ENCODE data around the gene PRKAG2.
"Not testable (repeated sequence)": the region's sequence is repeated elsewhere in the genome, so short reads cannot be mapped to it uniquely, and the experiment has no call there.

The PRKAG2 gene

GRCh38 chr7:151797667-151798307 lies 79.1 kb downstream of the PRKAG2 start:
- DNase-seq, result not testable (repeated sequence)

DNA sequence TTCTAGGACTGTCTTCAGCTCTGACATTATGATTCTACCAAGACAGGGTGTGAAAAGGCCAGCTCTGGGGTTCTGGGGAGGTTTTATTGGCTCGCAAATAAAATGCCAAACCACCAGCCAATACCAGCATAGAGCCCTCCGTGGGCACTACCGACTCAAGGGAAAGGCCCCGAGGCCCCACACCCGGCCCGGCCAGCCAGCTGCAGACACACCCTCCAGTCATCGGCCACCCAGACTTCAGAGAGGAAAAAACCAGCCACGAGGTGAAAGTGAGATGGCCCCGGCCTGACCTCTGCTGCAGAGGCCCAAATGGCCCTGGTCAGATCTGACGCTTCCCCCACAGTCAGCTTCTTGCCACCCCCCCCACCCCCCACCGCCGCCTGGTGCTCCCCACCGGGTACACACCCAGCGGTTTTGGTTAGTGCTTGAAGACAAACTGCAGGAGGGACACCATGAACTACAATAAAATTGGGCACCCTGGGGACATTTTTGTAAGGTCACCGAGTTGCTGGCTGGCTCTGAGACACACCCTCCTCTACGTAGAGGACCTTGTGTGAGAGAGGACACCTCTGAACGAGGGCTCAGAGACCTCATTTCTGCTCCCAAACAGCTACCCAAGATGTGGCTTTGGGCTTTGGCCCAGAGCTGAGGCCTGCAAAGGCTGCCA lies 79.9 kb downstream of the PRKAG2 start:
- DNase-seq, result no peak

DNA sequence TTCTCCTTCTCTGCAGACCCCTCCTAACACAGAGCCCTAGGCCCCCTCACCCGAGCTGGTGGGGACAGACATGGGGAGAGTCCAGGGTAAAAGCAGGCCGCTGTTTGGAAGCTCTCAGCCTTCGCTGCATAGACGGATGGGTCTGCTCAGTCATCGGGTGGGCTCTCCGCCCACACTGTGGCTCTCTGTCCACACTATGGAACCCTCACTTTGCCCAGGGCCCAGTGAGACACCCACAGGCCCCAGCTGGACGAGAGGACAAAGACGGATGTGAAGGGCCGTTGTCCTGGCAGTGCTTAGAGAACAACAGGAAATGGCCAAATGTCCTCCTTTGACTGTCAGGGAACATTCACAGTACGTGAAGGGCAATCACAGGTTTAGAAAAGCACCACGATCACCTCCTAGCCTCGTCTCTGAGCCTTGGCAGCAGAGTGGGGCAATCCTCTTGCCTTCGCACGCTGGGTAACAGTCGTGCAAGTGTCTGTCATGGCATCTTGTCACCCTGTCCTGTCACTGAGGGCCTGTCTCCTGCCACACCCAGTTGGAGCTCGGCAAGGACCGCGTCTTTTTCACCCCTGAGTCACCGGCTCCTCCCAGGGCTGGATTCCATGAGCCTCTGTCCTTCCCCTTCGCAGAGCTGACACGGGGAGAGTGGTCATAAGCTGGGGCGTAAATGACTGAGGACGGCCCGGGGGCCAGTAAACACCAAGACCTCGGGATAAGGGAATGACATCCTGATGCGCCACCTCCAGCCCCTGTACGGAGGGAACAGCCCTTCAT lies 80.6 kb downstream of the PRKAG2 start:
- DNase-seq, result no peak

GRCh38 chr7:151795168-151795811 lies 81.6 kb downstream of the PRKAG2 start:
- DNase-seq, result peak; percentile 44

DNA sequence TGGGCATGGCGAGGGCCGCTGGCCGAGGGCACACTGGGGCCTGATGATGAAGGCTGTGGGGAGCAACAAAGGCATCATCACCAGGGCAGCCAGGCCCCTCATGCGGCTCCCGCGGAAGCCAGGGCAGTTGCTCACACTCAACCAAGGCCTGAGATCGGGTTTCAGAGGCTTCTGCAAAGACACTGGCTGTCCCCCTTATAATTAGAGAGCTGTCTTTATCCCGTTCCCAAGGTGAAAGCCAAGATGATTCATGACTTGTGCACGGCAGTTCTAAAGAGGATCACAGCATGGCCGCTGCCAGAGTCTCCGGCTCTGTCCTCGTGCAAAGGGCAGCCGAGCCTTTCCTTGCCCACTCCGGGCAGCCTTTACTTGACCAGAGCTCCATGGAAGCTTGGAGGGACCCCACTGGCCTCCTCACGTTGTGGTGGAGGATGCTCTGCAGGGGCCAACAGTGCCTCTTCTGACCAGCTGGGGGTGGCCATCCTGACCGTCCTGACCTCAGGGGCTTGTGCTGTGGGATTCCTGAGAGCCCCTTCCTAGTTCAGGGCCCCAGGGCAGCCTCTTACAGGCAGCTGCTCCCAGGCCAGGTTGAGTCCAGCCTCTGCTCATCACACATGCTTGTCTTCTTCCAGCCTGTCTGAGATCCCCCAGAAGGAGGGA lies 82.3 kb downstream of the PRKAG2 start:
- no peak for DNase-seq

- no peak for DNase-seq
Measured at GRCh38 chr7:151793991-151794507, 82.9 kb downstream of the PRKAG2 start.

- no peak for DNase-seq
Measured at GRCh38 chr7:151793531-151793951, 83.4 kb downstream of the PRKAG2 start.

DNA sequence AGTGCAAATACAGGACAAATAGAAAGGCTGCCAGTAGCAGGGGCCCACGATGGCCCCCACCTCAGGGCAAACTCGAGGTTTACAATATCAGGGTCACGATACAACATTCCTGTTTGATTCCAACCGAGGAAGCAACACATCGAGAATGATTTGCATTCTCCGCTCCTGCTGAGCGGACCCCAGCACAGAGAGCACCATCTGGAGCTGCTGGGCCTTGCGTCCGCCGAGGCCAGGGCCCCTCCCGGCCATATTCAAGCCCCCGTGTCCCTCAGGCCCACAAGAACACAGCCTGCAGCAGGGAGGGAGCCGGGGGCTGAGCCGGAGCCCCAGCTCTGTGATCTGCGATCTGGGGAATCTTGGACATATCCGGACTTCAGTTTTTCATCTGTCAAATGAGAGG lies 84.3 kb downstream of the PRKAG2 start:
- no peak for DNase-seq

DNA sequence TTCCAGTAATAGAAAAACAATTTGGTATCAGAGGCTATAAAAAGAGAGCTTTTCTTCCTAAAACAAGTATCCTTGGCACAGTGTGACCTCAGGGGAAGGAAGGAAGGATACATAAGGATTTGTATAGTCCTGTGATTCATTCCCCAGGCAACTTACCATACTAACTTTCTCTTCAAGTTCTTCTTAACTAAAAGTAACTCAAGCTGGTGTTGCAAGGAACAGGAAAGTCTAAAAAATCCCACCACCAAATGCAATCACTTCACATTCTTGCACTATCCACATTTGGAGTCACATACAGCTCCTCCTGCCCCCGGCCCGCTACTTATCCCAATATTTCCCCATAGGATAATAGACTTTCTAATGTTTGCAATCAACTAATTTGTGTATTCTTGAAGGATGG lies 84.8 kb downstream of the PRKAG2 start:
- no peak for DNase-seq

DNA sequence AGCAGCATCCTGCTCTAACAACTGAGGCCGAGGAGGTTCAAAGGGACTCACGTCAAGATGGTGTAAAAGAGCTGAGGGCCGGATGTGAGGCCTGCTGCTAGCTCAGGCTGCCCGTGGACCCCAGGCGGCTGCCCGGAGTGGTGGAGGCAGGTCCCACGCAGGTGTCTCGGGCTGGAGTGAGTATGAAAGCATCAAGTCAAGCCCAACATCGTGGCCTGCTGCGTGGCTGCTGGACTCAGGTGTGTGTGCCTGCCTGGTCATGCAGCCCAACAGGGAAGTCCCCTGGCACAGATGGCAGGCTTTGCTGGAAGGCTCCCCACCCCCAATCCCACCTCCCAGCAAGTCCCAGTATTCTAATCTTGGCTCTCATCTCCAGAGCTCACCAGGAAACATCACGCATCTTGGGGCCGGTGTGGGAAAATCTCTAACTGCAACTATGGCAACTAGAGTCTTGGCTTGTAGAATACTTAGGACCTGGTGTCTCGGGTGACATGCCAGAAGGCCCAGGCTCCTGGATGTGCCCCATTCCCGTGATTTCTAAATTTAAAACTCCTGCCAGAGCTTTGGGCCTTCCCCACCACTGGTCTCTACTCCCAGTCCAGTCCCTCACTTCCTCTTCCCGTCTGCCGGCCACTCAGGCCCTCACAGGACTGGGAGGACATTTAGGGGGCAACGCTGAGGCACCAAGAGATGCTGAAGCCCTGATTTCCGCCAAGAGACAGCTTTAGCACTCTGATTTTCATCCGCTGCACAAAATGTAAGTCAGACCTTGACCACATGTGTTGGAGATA lies 85.9 kb downstream of the PRKAG2 start:
- DNase-seq, result no peak

DNA sequence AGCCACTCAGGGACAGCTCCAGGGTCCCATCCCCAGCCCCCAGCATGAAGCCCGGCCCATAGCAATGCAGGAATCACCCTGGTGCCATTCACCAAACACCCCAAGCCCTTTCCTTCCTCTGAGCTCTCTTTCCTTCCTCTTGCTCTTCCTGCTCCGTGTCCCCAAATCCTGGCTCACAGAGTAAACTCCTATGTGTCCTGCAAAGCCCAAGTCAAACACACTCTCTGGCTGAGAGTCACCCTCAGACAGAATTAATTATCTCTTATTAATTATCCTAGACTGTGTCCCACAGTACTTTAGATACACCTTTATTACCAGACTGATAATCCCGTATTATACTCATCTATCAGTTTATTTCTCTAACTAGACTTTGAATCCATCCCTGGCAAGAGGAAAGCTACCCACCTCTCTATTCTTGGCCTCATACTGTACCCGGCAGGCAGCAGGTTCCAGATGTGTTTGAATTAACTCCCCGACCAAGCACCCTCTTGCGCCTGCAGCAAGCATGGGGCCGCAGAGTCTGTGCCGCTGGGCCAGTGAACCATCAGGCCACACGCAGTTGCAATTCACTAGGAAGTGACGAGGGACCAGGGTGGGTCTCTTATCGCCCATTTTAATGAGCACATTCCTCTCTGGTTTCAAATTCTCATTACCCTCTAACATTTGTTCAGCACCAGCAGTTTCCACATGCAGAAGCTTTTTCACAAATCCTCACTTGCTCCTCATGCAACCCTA lies 86.7 kb downstream of the PRKAG2 start:
- DNase-seq, result no peak

GRCh38 chr7:151789380-151789947 lies 87.5 kb downstream of the PRKAG2 start:
- no peak for DNase-seq

DNA sequence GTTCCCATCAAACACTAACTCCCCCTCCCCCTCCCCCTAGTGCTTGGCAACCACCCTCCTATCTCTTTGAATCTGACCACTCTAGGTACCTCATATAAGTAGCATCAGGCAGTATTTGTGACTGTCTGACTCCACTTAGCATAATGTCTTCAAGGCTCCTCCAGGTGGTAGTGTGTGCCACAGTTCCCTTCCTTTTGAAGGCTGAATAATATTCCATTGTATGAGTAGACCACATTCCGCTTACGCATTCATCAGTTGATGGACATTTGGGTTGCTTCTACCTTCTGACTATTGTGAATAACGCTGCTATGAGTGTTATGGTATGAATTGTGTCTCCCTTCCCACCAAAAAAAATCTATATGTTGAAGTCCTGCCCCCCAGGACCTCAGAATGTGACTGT lies 89.6 kb downstream of the PRKAG2 start:
- no peak for DNase-seq

DNA sequence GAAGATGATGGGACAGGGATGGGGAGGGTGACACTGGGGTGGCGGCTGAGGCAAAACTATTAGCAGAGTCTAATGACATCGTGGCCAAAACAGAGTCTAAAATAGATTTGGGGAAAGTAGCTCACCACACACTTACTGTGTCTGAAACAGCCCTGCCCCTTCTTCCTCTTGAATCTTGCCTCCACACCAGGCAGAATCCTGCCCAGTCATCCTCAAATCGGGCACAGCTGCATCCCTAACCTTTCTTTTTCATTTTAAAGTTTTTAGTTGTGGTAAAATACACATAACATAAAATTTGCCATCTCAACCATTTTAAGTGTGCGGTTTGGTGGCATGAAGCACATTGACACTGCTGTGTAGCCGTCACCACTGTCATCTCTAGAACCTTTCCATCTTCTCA lies 90.0 kb downstream of the PRKAG2 start:
- no peak for DNase-seq

GRCh38 chr7:151786241-151786640 lies 90.7 kb downstream of the PRKAG2 start:
- no peak for DNase-seq

- no peak for DNase-seq
Measured at GRCh38 chr7:151785681-151785965, 91.3 kb downstream of the PRKAG2 start.

- no peak for DNase-seq
Measured at GRCh38 chr7:151784853-151785680, 91.8 kb downstream of the PRKAG2 start.

DNA sequence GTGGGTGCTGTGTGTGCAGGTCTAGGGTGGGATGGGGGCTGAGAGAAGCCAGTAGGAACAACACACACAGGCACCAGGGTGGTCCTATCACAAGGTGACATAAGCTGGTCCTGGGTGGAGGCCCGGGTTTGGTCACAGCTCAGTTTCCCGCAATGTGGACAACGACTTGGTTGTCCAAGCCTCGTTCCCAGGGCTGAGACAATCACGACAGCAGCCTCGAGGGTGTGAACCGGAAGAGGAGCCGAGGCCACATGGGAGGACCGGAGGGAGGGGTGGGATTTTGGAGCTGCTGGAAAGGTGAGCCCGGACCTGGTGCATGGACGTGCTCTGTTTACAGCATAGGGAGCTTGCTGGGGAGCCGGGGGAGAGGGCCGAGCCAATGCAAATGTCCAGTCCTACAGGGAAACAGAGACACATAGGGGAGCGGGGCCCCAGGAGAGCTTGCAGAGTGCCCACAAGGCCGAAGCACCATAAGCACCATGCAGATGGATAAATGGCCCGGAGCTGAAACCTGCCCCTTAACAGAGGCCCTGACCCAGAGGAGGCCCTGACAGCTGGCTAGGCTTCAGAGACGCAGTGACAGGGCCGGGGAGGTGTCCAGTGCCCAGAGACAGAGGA lies 92.8 kb downstream of the PRKAG2 start:
- DNase-seq, result no peak

DNA sequence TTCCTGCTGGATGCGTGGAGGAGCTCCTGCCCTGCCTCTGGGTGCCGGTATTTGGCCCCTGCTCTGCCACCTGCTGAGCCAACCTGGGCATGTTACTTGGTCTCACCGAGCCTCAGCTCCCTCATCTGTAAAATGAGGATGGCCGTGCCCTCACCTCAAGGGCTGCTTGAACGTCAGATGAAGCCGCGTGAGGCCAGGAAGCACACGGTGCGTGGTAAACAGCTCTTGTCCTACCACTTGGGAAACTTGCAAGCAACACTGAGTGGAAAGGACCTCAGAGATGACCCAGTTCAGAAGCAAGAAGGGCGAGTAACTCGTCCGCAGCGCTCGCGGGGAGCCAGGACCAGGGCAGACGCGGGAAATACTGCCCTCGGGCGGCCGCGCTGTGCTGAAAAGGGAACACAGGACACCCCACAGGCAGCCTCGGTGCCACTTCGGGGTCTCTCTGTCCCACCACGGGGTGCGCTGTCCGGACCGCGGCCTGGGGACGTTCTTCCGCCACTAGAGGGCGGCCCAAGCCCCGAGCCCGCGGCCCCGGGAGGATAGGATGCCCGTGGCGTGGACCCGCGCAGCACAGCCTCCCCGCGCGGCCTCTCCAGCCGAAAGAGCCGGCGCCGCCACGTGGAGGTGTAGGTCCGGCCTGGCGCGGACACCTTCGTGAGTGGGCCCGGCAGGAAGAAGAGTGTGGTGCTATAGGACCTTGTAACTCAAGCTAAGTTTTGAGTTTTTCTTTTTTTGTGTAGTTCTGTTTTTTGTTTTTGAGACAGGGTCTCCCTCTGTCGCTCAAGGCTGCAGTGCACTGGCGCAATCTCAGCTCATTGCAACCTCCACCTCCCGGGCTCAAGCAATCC lies 94.1 kb downstream of the PRKAG2 start:
- DNase-seq, result peak; percentile 75

Measured in CD4-positive, alpha-beta T cell treated with Interleukin-17A for 1 hour (primary cell).